Testis (tissue), 3 donors: ENCODE measurements around the gene PDE6A. TPM values are rescaled to one million over a fixed set of nuclear protein-coding genes. Genes with fewer than 3 reads are reported as not detected.

ENCODE experiments used
- DNase-seq: peaks from one replicate; pipeline ENCODE4 v3.0.0-alpha.2; 2019
- H3K27ac ChIP-seq, 2 donors: fragments of 200-600 bp; sonication (generic); one replicate each; pipeline ENCODE4 v1.5.1; 2019
- H3K27me3 ChIP-seq: fragments of 200-600 bp; sonication (generic); one replicate; pipeline ENCODE4 v1.5.1; 2019
- H3K36me3 ChIP-seq: fragments of 200-600 bp; sonication (generic); one replicate; pipeline ENCODE4 v1.5.1; 2017; ENCODE audit warnings: low read depth; ENCODE audit errors: missing control alignments
- H3K4me1 ChIP-seq: fragments of 200-600 bp; sonication (generic); one replicate; pipeline ENCODE4 v1.5.1; 2019
- H3K4me3 ChIP-seq, 2 donors: fragments of 200-600 bp; sonication (generic); one replicate each; pipeline ENCODE4 v1.5.1; 2017 to 2019
- H3K9me3 ChIP-seq: fragments of 200-600 bp; sonication (generic); one replicate; pipeline ENCODE4 v1.5.1; 2017
- POLR2A ChIP-seq: fragments of 450-650 bp; IDR thresholded peaks from one replicate; pipeline ENCODE4 v1.6.1; 2017; ENCODE audit warnings: antibody characterized with exemption, mild to moderate bottlenecking, moderate library complexity
- WGBS, 2 donors: methylation state at CpG; one replicate each; pipeline ENCODE4 v1.1.5; 2018; 5-methylcytosine and 5-hydroxymethylcytosine counted together
- intact Hi-C: fragments of 100-400 bp; cut with DNase I; formaldehyde crosslinking; loops from one replicate; pipeline ENCODE4 v1.15.1; 2023; ENCODE audit warnings: low total_unique reads
- polyA plus RNA-seq: library from polyadenylated mRNA; stranded (reverse); fragments of 350-450 nt; fragmentation: Illumina TruSeq; extraction: RNeasy Lipid Tissue Mini Kit (QIAGEN cat#74804); gene quantifications from one replicate; pipeline ENCODE4 v1.2.3, GENCODE V29; 2014; ENCODE audit warnings: low read depth, low replicate concordance; ENCODE audit not compliant: insufficient read depth
- total RNA-seq, 2 donors: library from RNA; depleted of rRNA; stranded (reverse); fragments of >200 nt; gene quantifications; one replicate each; pipeline ENCODE4 v1.2.3, GENCODE V29; 2016
- TF ChIP-seq, protein P1 (sequence below), 3 experiments: fragments of 450-650 bp in 2 of 3; fragments of 200-600 bp in 1 of 3; sonication (generic) in 1 of 3; IDR thresholded peaks; one replicate each; pipeline ENCODE4 v1.5.1; 2016 to 2019; ENCODE audit warnings: antibody characterized with exemption in 3 of 3, mild to moderate bottlenecking in 2 of 3, moderate library complexity in 1 of 3

PDE6A gene
- total and polyA plus RNA-seq, 3 donors from 2014 or later: 2.9 to 4.6 (median 3.2) TPM

DNA sequence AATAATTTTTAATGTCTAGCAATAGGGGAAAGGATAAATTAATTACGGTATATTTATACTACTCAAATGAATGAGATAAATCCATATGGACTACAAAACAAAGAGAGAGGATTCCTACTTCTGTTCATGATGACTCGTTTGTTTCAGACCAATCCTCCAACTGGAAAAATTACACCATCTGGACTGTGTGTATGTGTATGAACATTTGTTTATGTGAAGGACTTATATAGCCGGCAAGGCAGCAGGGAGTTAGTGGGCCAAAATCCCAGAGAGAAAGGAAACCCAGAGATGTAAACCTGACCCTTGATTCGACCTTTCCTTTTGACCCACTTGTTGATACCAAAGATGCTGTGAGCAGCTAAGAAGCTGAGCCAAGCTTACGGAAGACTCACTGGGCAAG, 20.1 kb downstream of the PDE6A start:
- intact Hi-C loops: no loop called here
- no peak for DNase-seq
- H3K36me3 ChIP-seq: no peaks in the 10 kb centered on the region
- no peaks in the 10 kb centered on the region for H3K27me3 ChIP-seq
- 92 to 95% methylated on average over 5 of the region's 5 CpGs for WGBS, 2 donors
- H3K4me3 ChIP-seq: no peak overlapping the region
- no peak for TF ChIP-seq POLR2A
- TF ChIP-seq, protein P1, sequence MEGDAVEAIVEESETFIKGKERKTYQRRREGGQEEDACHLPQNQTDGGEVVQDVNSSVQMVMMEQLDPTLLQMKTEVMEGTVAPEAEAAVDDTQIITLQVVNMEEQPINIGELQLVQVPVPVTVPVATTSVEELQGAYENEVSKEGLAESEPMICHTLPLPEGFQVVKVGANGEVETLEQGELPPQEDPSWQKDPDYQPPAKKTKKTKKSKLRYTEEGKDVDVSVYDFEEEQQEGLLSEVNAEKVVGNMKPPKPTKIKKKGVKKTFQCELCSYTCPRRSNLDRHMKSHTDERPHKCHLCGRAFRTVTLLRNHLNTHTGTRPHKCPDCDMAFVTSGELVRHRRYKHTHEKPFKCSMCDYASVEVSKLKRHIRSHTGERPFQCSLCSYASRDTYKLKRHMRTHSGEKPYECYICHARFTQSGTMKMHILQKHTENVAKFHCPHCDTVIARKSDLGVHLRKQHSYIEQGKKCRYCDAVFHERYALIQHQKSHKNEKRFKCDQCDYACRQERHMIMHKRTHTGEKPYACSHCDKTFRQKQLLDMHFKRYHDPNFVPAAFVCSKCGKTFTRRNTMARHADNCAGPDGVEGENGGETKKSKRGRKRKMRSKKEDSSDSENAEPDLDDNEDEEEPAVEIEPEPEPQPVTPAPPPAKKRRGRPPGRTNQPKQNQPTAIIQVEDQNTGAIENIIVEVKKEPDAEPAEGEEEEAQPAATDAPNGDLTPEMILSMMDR (IDR thresholded peaks at IDR 0.05): no peak
- no peaks in the 10 kb centered on the region for H3K4me1 ChIP-seq
- no peak overlapping the region for H3K27ac ChIP-seq
- H3K9me3 ChIP-seq: no peaks in the 10 kb centered on the region

DNA sequence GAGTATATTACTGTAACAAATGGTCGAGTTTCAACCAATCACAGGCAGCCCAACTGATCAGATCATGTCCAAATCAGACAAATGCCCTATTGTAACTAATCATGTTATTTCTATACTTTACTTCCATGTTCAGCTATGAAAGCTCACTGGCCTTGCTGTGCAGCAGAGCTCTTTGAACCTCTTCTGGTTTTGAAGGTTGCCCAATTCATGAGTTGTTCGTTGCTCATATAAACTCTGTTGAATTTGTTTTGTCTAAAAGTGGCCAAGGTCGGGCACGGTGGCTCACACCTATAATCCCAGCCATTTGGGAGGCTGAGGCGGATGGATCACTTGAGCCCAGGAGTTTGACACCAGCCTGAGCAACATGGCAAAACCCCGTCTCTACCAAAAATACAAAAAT, 21.6 kb downstream of the PDE6A start:
- Histone ChIP-seq H3K4me3 (no peak overlapping the region), H3K4me1 (no peaks in the 10 kb centered on the region), H3K27ac (no peak overlapping the region), H3K9me3 (no peaks in the 10 kb centered on the region), H3K36me3 (no peaks in the 10 kb centered on the region), H3K27me3 (no peaks in the 10 kb centered on the region)
- TF ChIP-seq, protein P1 (IDR thresholded peaks at IDR 0.05): no peak
- intact Hi-C loops: no loop called here
- DNase-seq: no peak
- WGBS, 2 donors: 90 to 92% methylated on average over 6 of the region's 6 CpGs

DNA sequence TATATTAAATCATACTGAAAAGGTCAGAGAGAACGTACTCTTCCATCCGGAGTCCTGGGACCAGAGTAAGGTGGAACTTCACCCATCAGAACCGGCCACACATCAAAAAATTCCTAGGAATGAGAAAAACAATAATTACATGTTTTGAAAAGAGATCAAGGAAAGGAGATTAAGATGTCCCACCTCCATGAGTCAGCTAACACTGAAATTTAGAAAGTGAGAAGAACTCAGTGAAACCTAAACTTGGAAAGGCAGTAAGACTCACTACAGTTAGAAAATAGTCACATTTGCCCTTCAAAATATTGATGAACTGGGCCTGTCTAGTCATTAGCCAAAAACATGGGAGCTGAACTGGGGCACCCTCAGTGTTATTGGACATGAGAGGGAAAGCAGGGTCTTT, 23.0 kb downstream of the PDE6A start:
- TF ChIP-seq POLR2A: no peak
- TF ChIP-seq, protein P1 (IDR thresholded peaks at IDR 0.05): no peak
- WGBS, 2 donors: 90 to 91% methylated on average over 3 of the region's 3 CpGs

DNA sequence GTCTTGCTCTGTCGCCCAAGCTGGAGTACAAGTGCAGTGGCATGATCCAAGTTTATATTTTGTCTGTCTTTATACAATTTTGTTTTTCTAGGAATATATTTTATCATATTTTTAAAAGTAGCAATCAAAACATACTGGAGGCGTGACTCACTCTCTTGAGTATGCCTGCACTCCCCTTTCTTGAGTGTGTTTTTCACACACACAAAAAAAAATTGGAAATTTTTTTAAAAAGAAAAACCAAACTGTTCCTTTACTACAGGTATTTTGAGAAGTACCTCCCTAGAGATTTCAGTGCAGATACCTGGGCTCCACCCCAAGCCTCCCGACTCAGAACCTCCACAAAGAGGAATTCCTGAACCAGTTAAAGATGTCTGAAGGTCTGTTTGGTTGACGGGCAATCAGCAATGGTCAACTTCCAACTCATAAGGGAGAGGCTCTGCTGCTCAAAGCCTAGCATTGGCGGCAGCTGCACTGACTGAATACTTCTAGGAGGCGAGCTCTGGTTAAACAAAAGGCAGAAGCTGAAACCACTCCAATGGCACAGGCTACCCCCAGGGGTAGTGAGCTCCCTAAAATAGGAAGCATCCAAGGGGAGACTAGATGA, 27.4 kb downstream of the PDE6A start:
- Histone ChIP-seq H3K4me1 (no peaks in the 10 kb centered on the region), H3K4me3 (no peak overlapping the region), H3K27me3 (no peaks in the 10 kb centered on the region), H3K36me3 (no peaks in the 10 kb centered on the region), H3K9me3 (no peaks in the 10 kb centered on the region), H3K27ac (no peak overlapping the region)
- DNase-seq: no peak
- 77 to 87% methylated on average over 6 of the region's 6 CpGs for WGBS, 2 donors
- intact Hi-C loops: no loop called here
- TF ChIP-seq, protein P1 (IDR thresholded peaks at IDR 0.05): no peak
- no peak for TF ChIP-seq POLR2A

More for the DNA sequence above, 23.0 kb downstream of the PDE6A start:
- Histone ChIP-seq H3K27me3 (no peaks in the 10 kb centered on the region), H3K4me1 (no peaks in the 10 kb centered on the region), H3K36me3 (no peaks in the 10 kb centered on the region), H3K4me3 (no peak overlapping the region), H3K9me3 (no peaks in the 10 kb centered on the region), H3K27ac (no peak overlapping the region)
- no peak for DNase-seq
- intact Hi-C loops: no loop called here
